GM12878 (cell line): Measurements from ENCODE around the gene NXN. TPM values are rescaled to one million over a fixed set of nuclear protein-coding genes. Genes with fewer than 3 reads are reported as not detected.
A peak's percentile ranks its signal among the peaks of the same experiment; 100 is the strongest.

ENCODE experiments used
- ATAC-seq: fragments of 200-7000 bp; cut with Tn5 transposase; 3 replicates; pipeline ENCODE4 v1.9.1; 2020; ENCODE audit warnings: mild to moderate bottlenecking, moderate library complexity
- BruUV-seq: library from RNA; stranded (reverse); fragments of 400-500 nt; replicated peaks from 2 replicates; lab custom pipeline; 2021; lab: Mats Ljungman, UMichigan
- CTCF ChIA-PET: fragments of 300-600 bp; sonication (Branson Sonifier 250); formaldehyde crosslinking; extraction: SDS; loops from one replicate; lab custom pipeline; 2021; ENCODE audit warnings: inconsistent platforms; lab: Yijun Ruan, JAX
- POLR2A ChIA-PET: fragments of 350-600 bp; formaldehyde crosslinking; extraction: SDS; loops from one replicate; lab custom pipeline; 2021; ENCODE audit warnings: inconsistent platforms; lab: Charles Lee
- RAD21 ChIA-PET: fragments of 300-600 bp; sonication (Branson Sonifier 250); formaldehyde crosslinking; loops from one replicate; lab custom pipeline; 2023; ENCODE audit warnings: antibody characterized with exemption; ENCODE audit not compliant: unreplicated experiment; lab: Charles Lee
- SMC1A ChIA-PET: fragments of 300-600 bp; sonication (Branson Sonifier 250); formaldehyde crosslinking; loops from one replicate; lab custom pipeline; 2023; ENCODE audit not compliant: unreplicated experiment, uncharacterized antibody; lab: Charles Lee
- DNase-seq: peaks from one replicate; pipeline ENCODE4 v3.0.0-alpha.2; 2011; ENCODE audit warnings: low read depth, low spot score
- FAIRE-seq: peaks from 3 replicates; lab custom pipeline; 2011; peaks lifted over from hg19 to GRCh38; lab: Jason Lieb, UNC
- H2AFZ ChIP-seq: 2 replicates; pipeline ENCODE4 v1.6.0; 2011; ENCODE audit warnings: low read depth, low read length, control low read depth; ENCODE audit not compliant: control insufficient read depth
- H3K27ac ChIP-seq: 2 replicates; pipeline ENCODE4 v1.5.1; 2011; ENCODE audit warnings: control low read depth; ENCODE audit not compliant: control insufficient read depth, insufficient read depth
- H3K27me3 ChIP-seq, 2 experiments: replicated peaks in 1 of 2; 2 replicates each; pipeline versions ENCODE4 v1.6.0 to v1.6.1; 2011; ENCODE audit warnings: low read length in 1 of 2; ENCODE audit not compliant: control insufficient read depth in 2 of 2, insufficient read depth in 2 of 2
- H3K36me3 ChIP-seq, 2 experiments: 2 replicates each; pipeline ENCODE4 v1.5.1; 2011; ENCODE audit warnings: low read length in 1 of 2; ENCODE audit not compliant: control insufficient read depth in 2 of 2, insufficient read depth in 2 of 2
- H3K4me1 ChIP-seq: 2 replicates; pipeline ENCODE4 v1.6.1; 2011; ENCODE audit warnings: mild to moderate bottlenecking, low read length, moderate library complexity, mixed read lengths; ENCODE audit not compliant: control insufficient read depth, insufficient read depth
- H3K4me2 ChIP-seq: 2 replicates; pipeline ENCODE4 v1.6.0; 2011; ENCODE audit warnings: control low read depth; ENCODE audit not compliant: control insufficient read depth, insufficient read depth
- H3K4me3 ChIP-seq: fragments of 200-600 bp; sonication (generic); 2 replicates; pipeline ENCODE4 v1.5.1; 2016
- H3K79me2 ChIP-seq: 2 replicates; pipeline ENCODE4 v1.6.0; 2011; ENCODE audit warnings: low read length; ENCODE audit not compliant: control insufficient read depth, insufficient read depth
- H3K9ac ChIP-seq: 2 replicates; pipeline ENCODE4 v1.8.0; 2011; ENCODE audit warnings: low read length, control low read depth, mixed read lengths; ENCODE audit not compliant: control insufficient read depth, insufficient read depth
- H3K9me3 ChIP-seq: replicated peaks from 3 replicates; pipeline ENCODE4 v1.5.1; 2011; ENCODE audit warnings: mild to moderate bottlenecking, low read length; ENCODE audit not compliant: control insufficient read depth, insufficient read depth
- H4K20me1 ChIP-seq: 2 replicates; pipeline ENCODE4 v1.6.0; 2011; ENCODE audit not compliant: control insufficient read depth, insufficient read depth
- CREM ChIP-seq: IDR thresholded peaks from 2 replicates; pipeline ENCODE4 v1.6.1; 2014; ENCODE audit warnings: antibody characterized with exemption, low read depth
- EED ChIP-seq: sonication (generic); IDR thresholded peaks from 2 replicates; pipeline ENCODE4 v1.6.1; 2016; ENCODE audit warnings: antibody characterized with exemption, low read depth
- IRF3 ChIP-seq: fragments of 450-650 bp; IDR thresholded peaks from 2 replicates; pipeline ENCODE4 v1.6.1; 2014; ENCODE audit warnings: mild to moderate bottlenecking
- RCOR1 ChIP-seq: conservative IDR thresholded peaks from 2 replicates; pipeline ENCODE4 v1.6.1; 2012; ENCODE audit warnings: low read depth, low read length, improper control_type of control experiment
- SMC3 ChIP-seq: IDR thresholded peaks from 2 replicates; pipeline ENCODE4 v1.6.1; 2011; ENCODE audit warnings: low read length, improper control_type of control experiment, borderline replicate concordance
- TCF12 ChIP-seq: IDR thresholded peaks from 2 replicates; pipeline ENCODE4 v1.6.1; 2011; ENCODE audit warnings: low read depth, mild to moderate bottlenecking, low read length
- WGBS: methylation state at CpG from one replicate; pipeline ENCODE4 v1.1.6; 2016; ENCODE audit warnings: low lambda C conversion rate; ENCODE audit not compliant: insufficient replicate concordance, insufficient coverage; ENCODE audit errors: missing lambda C conversion rate; 5-methylcytosine and 5-hydroxymethylcytosine counted together
- in situ Hi-C: fragments of 300-500 bp; cut with MboI; formaldehyde crosslinking; loops from 9 replicates; pipeline ENCODE4 v1.14.3; 2018; ENCODE audit warnings: mixed read lengths
- intact Hi-C: fragments of 100-400 bp; cut with micrococcal nuclease; formaldehyde crosslinking; loops from one replicate; pipeline ENCODE4 v1.14.2; 2022; ENCODE audit not compliant: unreplicated experiment
- polyA plus RNA-seq, 11 experiments: library from polyadenylated mRNA; depleted of rRNA in 4 of 11; unstranded in 6 of 11; stranded (reverse) in 5 of 11; fragments of >200 nt; fragmentation: Nextera tagmentation in 4 of 11; fragmentation: Illumina TruSeq in 1 of 11; extraction: Ambion mirVana in 4 of 11; extraction: Trizol in 1 of 11; gene quantifications; 1 replicate in 1 of 11; 2 replicates in 10 of 11; pipeline versions ENCODE4 v1.2.1 to v1.2.3, GENCODE V29; 2011 to 2016; ENCODE audit warnings: inconsistent platforms in 2 of 11, missing spikeins in 2 of 11, low read depth in 1 of 11
- total RNA-seq, 4 experiments: library from RNA; depleted of rRNA in 3 of 4; stranded (reverse); fragments of >200 nt in 3 of 4; fragmentation: Illumina TruSeq in 1 of 4; extraction: Trizol in 1 of 4; gene quantifications; 2 replicates each; pipeline versions ENCODE4 v1.2.1 to v1.2.3, GENCODE V29; 2013 to 2021
- TF ChIP-seq, protein P1 (sequence below): fragments of 150-350 bp; IDR thresholded peaks from 2 replicates; pipeline ENCODE4 v1.6.1; 2016; ENCODE audit warnings: low read depth, low read length

NXN gene
- total and polyA plus RNA-seq, 10 of the 15 experiments (the other 5 are each of a cell fraction or from before 2014, with no cell fraction given): 0.04 to 1.2 (median 0.30) TPM

DNA sequence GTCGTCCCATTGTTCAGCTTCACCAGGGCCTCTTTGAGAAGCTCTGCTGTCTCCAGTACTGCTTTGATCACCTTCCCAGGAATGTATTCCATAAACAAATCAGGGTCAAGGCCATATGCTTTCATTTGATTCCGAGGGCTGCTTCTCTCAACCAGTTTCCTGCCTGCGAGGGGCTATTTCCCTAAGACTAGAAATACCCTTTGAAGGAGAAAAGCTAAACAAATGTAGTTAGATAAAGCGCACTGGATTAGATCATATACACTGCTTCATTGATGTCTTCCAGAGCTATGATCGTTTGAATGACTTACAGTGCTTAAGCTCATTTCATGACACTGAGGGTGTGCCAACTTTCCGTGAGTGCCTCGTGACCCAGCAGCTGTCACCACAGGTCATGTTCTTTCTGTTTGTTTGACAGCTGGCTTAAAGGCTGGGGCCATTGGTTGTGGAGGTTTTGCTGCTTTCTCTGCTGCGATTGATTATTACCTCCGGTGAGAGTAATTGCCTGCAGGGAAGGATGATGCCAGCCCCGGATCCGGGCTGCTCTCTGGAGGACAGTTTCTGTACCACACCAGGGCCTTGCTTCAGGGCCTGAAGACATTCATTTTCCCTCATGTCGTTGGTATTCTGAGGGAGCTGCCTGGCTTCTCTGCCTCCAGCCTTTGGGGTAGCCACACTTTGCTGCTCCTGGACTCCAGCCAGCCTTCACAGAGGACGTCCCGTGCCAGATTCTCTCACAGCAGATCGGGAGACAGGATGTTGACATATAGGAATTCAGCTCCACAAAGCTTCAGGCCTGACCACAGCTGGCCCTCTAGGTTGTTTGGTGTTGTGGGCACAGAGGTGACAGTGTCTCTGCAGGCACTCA, 21.3 kb upstream of the NXN start (continued):
- TF ChIP-seq, protein P1, sequence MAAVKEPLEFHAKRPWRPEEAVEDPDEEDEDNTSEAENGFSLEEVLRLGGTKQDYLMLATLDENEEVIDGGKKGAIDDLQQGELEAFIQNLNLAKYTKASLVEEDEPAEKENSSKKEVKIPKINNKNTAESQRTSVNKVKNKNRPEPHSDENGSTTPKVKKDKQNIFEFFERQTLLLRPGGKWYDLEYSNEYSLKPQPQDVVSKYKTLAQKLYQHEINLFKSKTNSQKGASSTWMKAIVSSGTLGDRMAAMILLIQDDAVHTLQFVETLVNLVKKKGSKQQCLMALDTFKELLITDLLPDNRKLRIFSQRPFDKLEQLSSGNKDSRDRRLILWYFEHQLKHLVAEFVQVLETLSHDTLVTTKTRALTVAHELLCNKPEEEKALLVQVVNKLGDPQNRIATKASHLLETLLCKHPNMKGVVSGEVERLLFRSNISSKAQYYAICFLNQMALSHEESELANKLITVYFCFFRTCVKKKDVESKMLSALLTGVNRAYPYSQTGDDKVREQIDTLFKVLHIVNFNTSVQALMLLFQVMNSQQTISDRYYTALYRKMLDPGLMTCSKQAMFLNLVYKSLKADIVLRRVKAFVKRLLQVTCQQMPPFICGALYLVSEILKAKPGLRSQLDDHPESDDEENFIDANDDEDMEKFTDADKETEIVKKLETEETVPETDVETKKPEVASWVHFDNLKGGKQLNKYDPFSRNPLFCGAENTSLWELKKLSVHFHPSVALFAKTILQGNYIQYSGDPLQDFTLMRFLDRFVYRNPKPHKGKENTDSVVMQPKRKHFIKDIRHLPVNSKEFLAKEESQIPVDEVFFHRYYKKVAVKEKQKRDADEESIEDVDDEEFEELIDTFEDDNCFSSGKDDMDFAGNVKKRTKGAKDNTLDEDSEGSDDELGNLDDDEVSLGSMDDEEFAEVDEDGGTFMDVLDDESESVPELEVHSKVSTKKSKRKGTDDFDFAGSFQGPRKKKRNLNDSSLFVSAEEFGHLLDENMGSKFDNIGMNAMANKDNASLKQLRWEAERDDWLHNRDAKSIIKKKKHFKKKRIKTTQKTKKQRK: no peak

GRCh38 chr17:998111-998510, 18.5 kb upstream of the NXN start:
- H3K9ac ChIP-seq: peak overlapping the region; percentile 72; the same call in 1 of the 2 replicates
- ChIA-PET POLR2A (interaction anchor here (1.0 kb wide), 1 partner anchor 18 kb away, joined by 3 read pairs; the partner anchor contains the start of gene NXN), RAD21 (interaction anchor here (1.3 kb wide), 1 partner anchor 586 kb away, joined by 4 read pairs; no protein-coding TSS in a partner anchor), SMC1A (no interaction called here), CTCF (interaction anchor here (2.9 to 3.3 kb wide), 2 partner anchors 18 to 58 kb away, joined by 15 to 25 read pairs; partner anchors contain the start of gene NXN)
- no TSS peak for BruUV-seq
- intact Hi-C loops: loop anchor here (5.0 kb wide), 1 partner anchor 216 kb away; the partner anchor contains the start of genes GLOD4 and MRM3
- no peak overlapping the region for H2AFZ ChIP-seq
- H3K9me3 ChIP-seq: peaks cover 5% of the 10 kb centered on the region
- H3K4me2 ChIP-seq: peak overlapping the region; percentile 90
- 19% methylated on average over 2 of the region's 2 CpGs for WGBS
- in situ Hi-C loops: no loop called here
- H3K36me3 ChIP-seq: peaks cover 7 to 9% of the 10 kb centered on the region in 2 experiments; a peak in 3 of 4 replicates
- H3K27me3 ChIP-seq: no peaks in the 10 kb centered on the region
- H4K20me1 ChIP-seq: no peaks in the 10 kb centered on the region
- TF ChIP-seq IRF3 (no peak), EED (no peak), RCOR1 (no peak), TCF12 (no peak), SMC3 (no peak), CREM (no peak)
- H3K79me2 ChIP-seq: peaks cover 16% of the 10 kb centered on the region
- no peak for DNase-seq
- no peak for ATAC-seq
- peak overlapping the region; percentile 79 for H3K4me3 ChIP-seq
- peaks cover 6% of the 10 kb centered on the region; the same call in 1 of the 2 replicates for H3K4me1 ChIP-seq
- no peak for FAIRE-seq
- H3K27ac ChIP-seq: no peak overlapping the region
